HepG2 (cell line): ENCODE results near the gene MED13L. TPM values are rescaled to one million over a fixed set of nuclear protein-coding genes. Genes with fewer than 3 reads are reported as not detected.

Experiments
- ATAC-seq: fragments of 200-7000 bp; cut with Tn5 transposase; 3 replicates; pipeline ENCODE4 v1.9.1; 2020; ENCODE audit warnings: mild to moderate bottlenecking, moderate library complexity
- BruUV-seq: library from RNA; stranded (reverse); fragments of 400-500 nt; replicated peaks from 2 replicates; lab custom pipeline; 2021; lab: Mats Ljungman, UMichigan
- CTCF ChIA-PET: fragments of 300-600 bp; formaldehyde crosslinking; extraction: SDS; loops from one replicate; lab custom pipeline; 2021; ENCODE audit warnings: low total read pairs, inconsistent platforms, low intra/inter-chr PET ratio; lab: Yijun Ruan, JAX
- POLR2A ChIA-PET: fragments of 350-600 bp; sonication (Branson Sonifier 250); formaldehyde crosslinking; loops from one replicate; lab custom pipeline; 2020; ENCODE audit warnings: antibody characterized with exemption, inconsistent platforms; lab: Yijun Ruan, JAX
- DNase-seq: peaks from one replicate; pipeline ENCODE4 v3.0.0-alpha.2; 2015; ENCODE audit warnings: low spot score
- FAIRE-seq: peaks from 3 replicates; lab custom pipeline; 2011; peaks lifted over from hg19 to GRCh38; lab: Jason Lieb, UNC
- H2AFZ ChIP-seq: one replicate; pipeline ENCODE4 v1.6.1; 2011; ENCODE audit warnings: low read length, inconsistent platforms
- H3K27ac ChIP-seq: fragments of 300-600 bp; 3 replicates; pipeline ENCODE4 v1.8.0; 2011; ENCODE audit warnings: mixed run types, mild to moderate bottlenecking, mixed read lengths, low read length, inconsistent platforms; ENCODE audit not compliant: insufficient read depth; ENCODE audit errors: extremely low read length
- H3K27me3 ChIP-seq, 2 experiments: fragments of 200-600 bp in 1 of 2; 2 replicates in 1 of 2; 3 replicates in 1 of 2; pipeline versions ENCODE4 v1.6.0 to v1.8.0; 2011; ENCODE audit warnings: low read length in 2 of 2, mild to moderate bottlenecking in 2 of 2, moderate library complexity in 2 of 2, inconsistent platforms in 1 of 2; ENCODE audit not compliant: insufficient read depth in 2 of 2, control insufficient read depth in 1 of 2
- H3K36me3 ChIP-seq, 2 experiments: fragments of 200-600 bp in 1 of 2; replicated peaks in 1 of 2; 2 replicates in 1 of 2; 3 replicates in 1 of 2; pipeline versions ENCODE4 v1.5.1 to v1.8.0; 2011; ENCODE audit warnings: low read length in 2 of 2, inconsistent platforms in 1 of 2; ENCODE audit not compliant: insufficient read depth in 2 of 2, control insufficient read depth in 1 of 2
- H3K4me1 ChIP-seq: 2 replicates; pipeline ENCODE4 v1.5.1; 2012; ENCODE audit warnings: low read length, inconsistent platforms; ENCODE audit not compliant: insufficient read depth
- H3K4me2 ChIP-seq: 2 replicates; pipeline ENCODE4 v1.6.0; 2011; ENCODE audit warnings: low read depth, low read length, inconsistent platforms
- H3K4me3 ChIP-seq, 3 experiments: fragments of 200-600 bp in 1 of 3; sonication (generic), shearing (Covaris generic) in 1 of 3; replicated peaks in 1 of 3; 2 replicates each; pipeline ENCODE4 v1.5.1; 2011 to 2016; ENCODE audit warnings: low read length in 3 of 3, inconsistent platforms in 2 of 3, low read depth in 2 of 3, mild to moderate bottlenecking in 2 of 3, control low read depth in 1 of 3, mixed read lengths in 1 of 3; ENCODE audit not compliant: insufficient read depth in 1 of 3
- H3K79me2 ChIP-seq: one replicate; pipeline ENCODE4 v1.6.1; 2011; ENCODE audit warnings: low read length, inconsistent platforms; ENCODE audit not compliant: insufficient read depth
- H3K9ac ChIP-seq: 2 replicates; pipeline ENCODE4 v1.6.0; 2011; ENCODE audit warnings: mild to moderate bottlenecking, low read depth, low read length, inconsistent platforms; ENCODE audit not compliant: insufficient read depth
- H3K9me3 ChIP-seq: 2 replicates; pipeline ENCODE4 v1.5.1; 2012; ENCODE audit warnings: mild to moderate bottlenecking, low read length
- H4K20me1 ChIP-seq: 2 replicates; pipeline ENCODE4 v1.6.0; 2011; ENCODE audit warnings: inconsistent platforms, mild to moderate bottlenecking, low read length, moderate library complexity; ENCODE audit not compliant: insufficient read depth
- ADNP ChIP-seq: sonication (generic); formaldehyde crosslinking; IDR thresholded peaks from 2 replicates; pipeline ENCODE4 v1.4.0; 2020; ENCODE audit warnings: missing genetic modification reagents
- ARID2 ChIP-seq: sonication (generic); formaldehyde crosslinking; IDR thresholded peaks from 2 replicates; pipeline ENCODE4 v1.8.1; 2022; ENCODE audit warnings: mild to moderate bottlenecking, missing genetic modification reagents, borderline replicate concordance
- BCL3 ChIP-seq: sonication (generic); formaldehyde crosslinking; IDR thresholded peaks from 2 replicates; pipeline ENCODE4 v1.5.1; 2020; ENCODE audit warnings: mild to moderate bottlenecking, missing genetic modification reagents, moderate library complexity
- BCL6 ChIP-seq: IDR thresholded peaks from 2 replicates; pipeline ENCODE4 v1.6.1; 2016; ENCODE audit warnings: missing genetic modification reagents, missing compliant biosample characterization
- BHLHE40 ChIP-seq: IDR thresholded peaks from 2 replicates; pipeline ENCODE4 v1.6.1; 2011; ENCODE audit warnings: low read length, improper control_type of control experiment
- HMG20A ChIP-seq: IDR thresholded peaks from 2 replicates; pipeline ENCODE4 v1.6.1; 2016; ENCODE audit warnings: borderline replicate concordance
- KLF11 ChIP-seq: IDR thresholded peaks from 2 replicates; pipeline ENCODE4 v1.6.1; 2016; ENCODE audit warnings: missing compliant biosample characterization
- RNF219 ChIP-seq: sonication (generic); formaldehyde crosslinking; IDR thresholded peaks from 2 replicates; pipeline ENCODE4 v1.5.0; 2020; ENCODE audit warnings: mild to moderate bottlenecking, missing genetic modification reagents
- TIGD3 ChIP-seq: sonication (generic); formaldehyde crosslinking; IDR thresholded peaks from 2 replicates; pipeline ENCODE4 v1.5.1; 2020; ENCODE audit warnings: mild to moderate bottlenecking, missing genetic modification reagents, borderline replicate concordance
- XRCC5 ChIP-seq: fragments of 200-400 bp; formaldehyde crosslinking; optimal IDR thresholded peaks from 2 replicates; pipeline ENCODE3; 2017; ENCODE audit warnings: mild to moderate bottlenecking, low read length
- ZBTB10 ChIP-seq: sonication (generic); formaldehyde crosslinking; IDR thresholded peaks from 2 replicates; pipeline ENCODE4 v1.4.0; 2020; ENCODE audit warnings: missing genetic modification reagents, borderline replicate concordance
- ZBTB7B ChIP-seq: sonication (generic); formaldehyde crosslinking; IDR thresholded peaks from 2 replicates; pipeline ENCODE4 v1.4.0; 2020; ENCODE audit warnings: missing genetic modification reagents
- ZFP36 ChIP-seq: fragments of 150-350 bp; IDR thresholded peaks from 2 replicates; pipeline ENCODE4 v1.6.1; 2018; ENCODE audit warnings: borderline replicate concordance, low read length, low read depth; ENCODE audit not compliant: partially characterized antibody
- ZNF101 ChIP-seq: sonication (generic); formaldehyde crosslinking; IDR thresholded peaks from 2 replicates; pipeline ENCODE4 v1.4.0; 2020; ENCODE audit warnings: mild to moderate bottlenecking, low read depth, missing genetic modification reagents, borderline replicate concordance
- ZNF17 ChIP-seq: sonication (generic); formaldehyde crosslinking; IDR thresholded peaks from 2 replicates; pipeline ENCODE4 v1.5.0; 2020; ENCODE audit warnings: mild to moderate bottlenecking, missing genetic modification reagents
- ZNF430 ChIP-seq: sonication (generic); formaldehyde crosslinking; IDR thresholded peaks from 2 replicates; pipeline ENCODE4 v1.9.0; 2021; ENCODE audit warnings: mild to moderate bottlenecking, missing genetic modification reagents
- ZNF713 ChIP-seq: sonication (generic); formaldehyde crosslinking; IDR thresholded peaks from 2 replicates; pipeline ENCODE4 v1.4.0; 2020; ENCODE audit warnings: mild to moderate bottlenecking, missing genetic modification reagents
- ZNF792 ChIP-seq: IDR thresholded peaks from 2 replicates; pipeline ENCODE4 v1.6.1; 2016
- ZNF891 ChIP-seq: sonication (generic); formaldehyde crosslinking; IDR thresholded peaks from 2 replicates; pipeline ENCODE4 v1.5.0; 2020; ENCODE audit warnings: mild to moderate bottlenecking, missing genetic modification reagents
- WGBS: methylation state at CpG from one replicate; pipeline ENCODE4 v1.1.6; 2017; ENCODE audit warnings: low lambda C conversion rate; 5-methylcytosine and 5-hydroxymethylcytosine counted together
- in situ Hi-C: cut with HindIII; loops from 2 replicates; pipeline ENCODE4 v1.10.0; 2017; ENCODE audit warnings: low pct_unique_long_range_greater_than_20kb; ENCODE audit not compliant: extremely low pct_ligation_motif_present
- intact Hi-C: fragments of 100-400 bp; cut with micrococcal nuclease; formaldehyde crosslinking; loops from one replicate; pipeline ENCODE4 v1.10.0; 2022; ENCODE audit not compliant: unreplicated experiment
- polyA plus RNA-seq, 8 experiments: library from polyadenylated mRNA; depleted of rRNA in 3 of 8; stranded (reverse) in 7 of 8; unstranded in 1 of 8; fragments of >200 nt; fragmentation: Illumina TruSeq in 4 of 8; extraction: Trizol in 4 of 8; gene quantifications; 2 replicates each; pipeline versions ENCODE4 v1.2.1 to v1.2.3, GENCODE V29; 2011 to 2016; ENCODE audit warnings: low read depth in 4 of 8, missing spikeins in 1 of 8, mixed read lengths in 1 of 8; ENCODE audit not compliant: insufficient read depth in 1 of 8
- total RNA-seq, 5 experiments: library from RNA; depleted of rRNA; stranded (reverse); fragments of >200 nt; fragmentation: Illumina TruSeq; extraction: Trizol; gene quantifications; 2 replicates each; pipeline ENCODE4 v1.2.3, GENCODE V29; 2016; ENCODE audit warnings: low read depth in 1 of 5

Gene MED13L
- total and polyA plus RNA-seq, 2 of the 13 experiments (the other 11 are each of a cell fraction or from before 2014, with no cell fraction given): 24.8 to 38.9 TPM

- TF ChIP-seq BCL3 (CRISPR knock-in tag): no peak
- no peak for TF ChIP-seq ADNP (CRISPR knock-in tag)
- no peak for TF ChIP-seq XRCC5
- no peak for TF ChIP-seq HMG20A (CRISPR knock-in tag)
- no peak for TF ChIP-seq ZBTB7B (CRISPR knock-in tag)
- no peak for TF ChIP-seq RNF219
- no peak for TF ChIP-seq BHLHE40
- TF ChIP-seq ZNF101 (CRISPR knock-in tag): no peak
- TF ChIP-seq, all 625 proteins: peak for 0
Measured at GRCh38 chr12:116306968-116307367, 29.5 kb upstream of the MED13L start (continued).

GRCh38 chr12:116306506-116306905, 29.0 kb upstream of the MED13L start:
- Histone ChIP-seq H3K9me3 (no peaks in the 10 kb centered on the region), H3K4me3 (no peak overlapping the region), H3K27ac (no peak overlapping the region), H3K27me3 (peaks cover 3 to 14% of the 10 kb centered on the region in 2 experiments; a peak in 2 of 5 replicates), H4K20me1 (no peaks in the 10 kb centered on the region), H3K36me3 (no peaks in the 10 kb centered on the region), H3K79me2 (no peaks in the 10 kb centered on the region), H3K4me1 (no peaks in the 10 kb centered on the region), H3K9ac (no peak overlapping the region), H2AFZ (no peak overlapping the region), H3K4me2 (no peak overlapping the region)
- ChIA-PET CTCF (no interaction called here), POLR2A (no interaction called here)
- no peak for DNase-seq
- in situ Hi-C loops (no loop called here), intact Hi-C loops (no loop called here)
- no peak for FAIRE-seq
- 47% methylated on average over 5 of the region's 5 CpGs for WGBS
- no peak for ATAC-seq
- BruUV-seq: no TSS peak
- TF ChIP-seq ZNF713 (CRISPR knock-in tag): no peak
- TF ChIP-seq ARID2 (CRISPR knock-in tag): no peak
- no peak for TF ChIP-seq ZNF891 (CRISPR knock-in tag)
- no peak for TF ChIP-seq ZNF792
- no peak for TF ChIP-seq ZNF430 (CRISPR knock-in tag)
- no peak for TF ChIP-seq KLF11
- TF ChIP-seq ZBTB10 (CRISPR knock-in tag): no peak
- no peak for TF ChIP-seq ZNF17 (CRISPR knock-in tag)
- no peak for TF ChIP-seq TIGD3 (CRISPR knock-in tag)
- TF ChIP-seq BCL6 (CRISPR knock-in tag): no peak
- no peak for TF ChIP-seq ZFP36
